SKM-1 treated with dmso at 0.1 percent for 144 hours (cell line): ENCODE data around the gene ZDHHC9.
A peak's percentile ranks its signal among the peaks of the same experiment; 100 is the strongest.

Source experiments
- DNase-seq: peaks from one replicate; lab custom pipeline; 2025; ENCODE audit not compliant: unreplicated experiment; lab: John Stamatoyannopoulos, UW

ZDHHC9 gene

DNA sequence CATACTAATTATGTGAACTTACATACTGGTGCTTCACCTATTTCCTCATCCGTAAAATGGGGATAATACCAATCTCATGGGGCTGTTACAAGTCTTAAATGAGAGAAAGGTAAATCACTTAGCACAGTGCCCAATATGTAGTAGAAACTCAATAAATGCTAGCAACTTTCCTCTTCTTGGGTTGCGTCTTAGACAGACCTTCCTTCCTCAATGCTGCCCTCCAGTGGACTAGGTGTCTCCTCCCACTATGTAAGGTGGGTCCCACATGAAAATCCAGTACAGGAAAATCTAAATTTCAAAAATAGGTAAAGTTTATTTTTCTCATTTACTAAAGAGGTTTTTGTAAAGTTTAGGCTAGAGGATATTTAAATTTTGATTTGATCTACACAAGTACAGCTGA, 20.6 kb downstream of the ZDHHC9 start:
- peak; percentile 23 for DNase-seq

DNA sequence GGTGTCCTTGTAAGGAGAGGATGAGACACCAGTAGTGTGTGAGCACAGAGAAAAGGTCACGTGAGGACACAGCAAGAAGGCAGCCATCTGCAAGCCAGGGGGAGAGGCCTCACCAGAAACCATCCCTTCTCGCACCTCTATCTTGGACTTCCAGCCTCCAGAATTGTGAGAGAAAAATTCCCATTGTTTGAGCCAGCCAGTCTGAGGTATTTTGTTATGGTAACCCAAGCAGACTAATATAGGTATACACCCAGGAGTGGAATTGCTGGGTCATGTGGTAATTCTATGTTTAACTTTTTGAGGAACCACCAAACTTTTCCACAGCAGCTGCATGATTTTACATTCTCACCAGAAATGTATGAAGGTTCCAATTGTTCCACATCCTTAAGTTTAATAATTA, 25.6 kb downstream of the ZDHHC9 start:
- DNase-seq, result no peak

- no peak for DNase-seq
Observed at GRCh38 chrX:129813662-129814368, 29.9 kb downstream of the ZDHHC9 start.

GRCh38 chrX:129808829-129809796, 34.6 kb downstream of the ZDHHC9 start:
- no peak for DNase-seq

DNA sequence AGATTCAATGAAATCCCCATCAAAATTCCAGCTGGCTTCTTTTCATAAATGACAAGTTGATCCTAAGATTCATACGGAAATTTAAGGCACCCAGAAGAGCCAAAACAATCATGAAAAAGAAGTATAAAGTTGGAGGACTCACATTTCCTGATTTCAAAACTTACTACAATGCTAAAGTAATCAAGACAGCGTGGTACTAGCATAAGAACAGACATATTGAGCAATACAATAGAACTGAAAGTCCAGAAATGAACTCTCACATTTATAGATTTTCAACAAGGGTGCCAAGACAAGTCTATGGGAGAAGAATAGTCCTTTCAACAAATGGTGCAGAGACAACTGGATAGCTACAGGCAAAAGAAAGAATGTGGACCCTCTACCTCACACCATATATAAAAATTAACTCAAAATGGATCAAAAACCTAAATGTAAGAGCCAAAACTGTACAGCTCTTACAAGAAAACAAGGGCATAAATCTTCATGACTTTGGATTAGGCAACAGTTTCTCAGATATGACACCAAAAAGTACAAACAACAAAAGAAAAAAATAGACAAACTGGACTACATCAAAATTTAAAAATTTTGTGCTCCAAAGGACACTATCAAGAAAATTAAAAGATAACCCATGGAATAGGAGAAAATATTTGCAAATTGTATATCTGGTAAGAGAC, 35.4 kb downstream of the ZDHHC9 start:
- DNase-seq, result no peak

GRCh38 chrX:129804806-129805205, 38.9 kb downstream of the ZDHHC9 start:
- DNase-seq, result no peak

- DNase-seq, result no peak
Observed at GRCh38 chrX:129802863-129803262, 40.8 kb downstream of the ZDHHC9 start.

DNA sequence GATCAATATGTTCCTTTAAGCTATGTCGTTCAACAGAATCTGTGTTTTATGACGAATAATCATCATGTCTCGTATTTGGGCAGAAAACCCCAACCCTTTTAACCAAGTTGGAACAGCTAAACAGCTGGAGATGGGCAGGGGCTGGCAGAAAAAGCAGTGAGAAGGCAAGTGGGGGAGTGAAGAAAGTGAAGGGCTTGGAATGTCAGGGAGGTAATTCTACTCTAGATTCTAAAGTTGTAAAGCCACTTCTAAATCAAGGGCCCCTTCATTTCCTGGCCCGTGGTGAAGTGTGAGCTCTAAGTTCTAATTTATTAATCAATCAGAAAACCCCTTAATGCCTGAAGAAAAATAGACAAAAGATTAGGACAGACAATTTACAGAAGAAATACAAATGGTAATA, 43.5 kb downstream of the ZDHHC9 start:
- no peak for DNase-seq

- no peak for DNase-seq
Observed at GRCh38 chrX:129798888-129799287, 44.8 kb downstream of the ZDHHC9 start.

- no peak for DNase-seq
Observed at GRCh38 chrX:129798456-129798855, 45.2 kb downstream of the ZDHHC9 start.

DNA sequence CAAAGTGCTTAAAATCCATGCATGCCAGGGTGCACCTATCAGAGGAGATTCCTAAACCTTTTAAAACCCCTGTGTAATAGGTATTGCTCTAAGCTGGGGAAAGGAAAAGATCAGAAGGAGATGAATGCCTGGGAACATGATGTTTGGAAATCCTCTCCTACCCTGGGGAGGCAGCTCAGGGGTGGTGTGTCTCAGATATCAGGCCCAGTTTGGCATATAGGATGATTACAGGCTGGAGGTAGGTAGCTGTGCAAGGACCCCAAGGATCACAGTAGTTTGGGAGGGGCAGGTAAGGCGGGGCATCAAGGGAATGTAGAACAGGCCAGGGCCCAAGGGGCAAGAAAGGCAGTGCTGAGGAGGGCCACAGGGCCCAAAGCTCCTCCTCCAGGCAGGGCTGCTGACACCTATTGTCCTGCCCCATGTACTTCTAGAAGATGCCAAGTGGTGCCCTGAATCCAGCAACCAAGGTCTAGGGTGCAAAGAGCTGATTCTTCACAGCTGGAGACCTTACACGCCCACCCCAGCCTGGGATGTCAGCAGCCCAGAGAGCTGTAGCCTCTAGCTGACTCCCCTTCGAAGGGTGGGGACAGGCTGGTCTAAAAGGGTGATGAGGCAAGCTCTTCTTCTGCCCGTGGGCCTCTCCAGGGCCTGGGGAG, 46.3 kb downstream of the ZDHHC9 start:
- DNase-seq, result no peak

- no peak for DNase-seq
Observed at GRCh38 chrX:129795584-129795983, 48.1 kb downstream of the ZDHHC9 start.

DNA sequence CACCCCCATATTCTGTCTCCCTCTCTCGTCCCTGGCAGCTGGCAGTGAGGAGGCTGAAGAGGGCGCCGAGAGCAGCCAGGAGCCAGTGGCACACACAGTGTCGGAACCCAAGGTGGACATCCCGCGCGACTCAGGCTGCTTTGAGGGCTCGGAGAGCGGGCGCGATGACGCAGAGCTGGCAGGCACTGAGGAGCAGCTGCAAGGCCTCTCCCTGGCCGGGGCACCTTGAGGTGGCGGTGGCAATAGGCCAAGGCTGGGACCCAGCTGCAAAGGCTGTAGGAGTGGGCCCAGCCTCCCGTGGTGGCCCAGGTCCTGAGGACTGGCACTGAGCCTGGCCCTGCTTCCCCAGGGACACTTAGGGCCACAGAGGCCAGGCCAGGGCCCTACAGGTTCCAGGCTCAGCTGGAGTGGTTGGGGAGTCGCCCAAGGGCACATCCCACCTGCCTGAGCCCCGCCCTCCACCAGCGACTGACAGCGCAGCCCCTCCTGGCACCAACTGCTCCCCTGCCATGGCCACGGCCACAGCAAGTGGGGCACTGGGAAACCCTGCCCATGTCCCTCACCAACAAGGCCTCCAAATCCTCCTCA, 50.0 kb downstream of the ZDHHC9 start:
- DNase-seq, result no peak

GRCh38 chrX:129792586-129793291, 50.9 kb downstream of the ZDHHC9 start:
- no peak for DNase-seq

GRCh38 chrX:129791961-129792570, 51.6 kb downstream of the ZDHHC9 start:
- no peak for DNase-seq

GRCh38 chrX:129791336-129791735, 52.4 kb downstream of the ZDHHC9 start:
- DNase-seq, result peak; percentile 14

- no peak for DNase-seq
Observed at GRCh38 chrX:129790808-129791207, 52.9 kb downstream of the ZDHHC9 start.

DNA sequence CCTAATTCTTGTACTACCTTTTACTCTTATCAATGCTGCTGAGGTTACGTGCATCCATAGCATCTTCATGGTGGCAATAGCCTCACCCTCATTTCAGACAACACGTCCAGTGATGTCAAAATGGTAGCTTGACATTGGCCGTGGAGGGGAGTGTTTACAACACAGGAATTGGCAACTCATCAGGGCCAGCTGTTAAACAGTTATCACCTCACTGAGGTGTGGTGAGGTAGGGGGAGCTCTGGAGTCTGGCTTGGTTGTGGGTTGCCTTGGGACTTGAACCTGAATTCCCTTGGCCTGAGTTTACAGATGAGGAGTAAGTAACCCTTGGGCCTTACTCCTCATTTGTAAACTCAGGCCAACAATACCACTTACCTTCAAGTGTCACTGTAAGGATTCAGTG, 53.5 kb downstream of the ZDHHC9 start:
- no peak for DNase-seq

DNA sequence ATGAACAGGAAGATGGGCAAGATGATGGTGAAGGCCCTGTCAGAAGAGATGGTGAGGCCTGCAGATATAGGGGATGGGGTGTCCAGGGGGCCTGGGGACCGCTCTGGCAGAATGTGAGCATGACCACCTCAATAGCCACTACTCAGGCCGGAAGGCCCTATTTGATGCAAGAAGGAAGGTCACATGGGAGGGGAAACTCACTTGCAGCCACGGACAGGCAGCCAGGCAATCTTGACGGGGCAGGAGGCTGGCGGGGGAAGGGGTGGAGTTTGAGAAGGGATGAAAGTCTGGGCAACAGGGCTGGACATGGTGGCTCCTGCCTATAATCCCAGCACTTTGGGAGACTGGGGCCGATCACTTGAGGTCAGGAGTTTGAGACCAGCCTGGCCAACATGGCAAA, 55.2 kb downstream of the ZDHHC9 start:
- DNase-seq, result no peak
